ENCODE data around the gene MPZL2. TPM values are rescaled to one million over a fixed set of nuclear protein-coding genes. Genes with fewer than 3 reads are reported as not detected.

MPZL2 gene
- under 0.01 and 0.17 TPM in 2 replicates for total RNA-seq

DNA sequence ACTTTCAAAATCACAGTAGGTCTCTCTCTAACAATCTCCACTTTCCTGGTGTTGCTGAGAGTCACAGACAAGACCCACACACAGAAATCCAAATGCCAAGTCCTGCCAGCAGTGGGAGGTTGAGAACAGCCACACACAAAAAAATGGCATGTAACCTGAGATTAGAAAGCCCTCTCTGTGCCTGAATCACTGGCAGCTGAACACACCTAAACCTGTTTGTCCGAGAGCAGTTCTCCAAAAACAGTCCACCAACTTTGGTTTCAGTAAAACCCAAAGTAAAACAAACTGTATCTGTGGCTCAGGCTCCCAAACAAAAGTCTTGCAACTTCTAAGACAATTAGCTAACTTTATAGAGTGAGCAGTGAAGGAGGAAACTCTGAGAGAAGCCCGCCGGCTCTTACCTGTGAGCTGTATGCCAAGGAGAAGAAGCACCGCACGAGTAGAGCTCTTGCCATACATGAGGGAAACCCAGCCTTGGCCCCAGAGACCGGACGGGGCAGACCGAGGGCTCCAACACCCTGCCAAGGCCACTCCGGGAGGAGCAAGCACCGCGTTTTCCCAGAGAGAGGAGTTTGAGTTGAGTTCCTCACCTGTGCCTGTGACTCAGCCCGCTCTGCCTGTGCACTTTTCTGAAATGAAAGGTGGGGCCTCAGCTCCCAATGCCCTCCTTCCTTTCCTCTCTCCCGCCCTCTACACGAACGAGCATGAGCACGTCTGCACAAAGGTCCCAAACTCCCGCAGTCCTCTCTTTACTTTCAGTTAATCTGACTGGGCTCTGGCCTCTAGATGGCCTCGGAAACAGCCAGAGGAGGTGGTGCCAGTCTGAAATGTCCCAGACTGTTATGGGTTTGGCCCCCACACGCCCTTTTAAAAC, at the start of gene MPZL2:
MPZL2 (minus strand) TSS at position 603 of the 874 bp plus-strand sequence; CDS start at position 459, 144 bp downstream.

DNA sequence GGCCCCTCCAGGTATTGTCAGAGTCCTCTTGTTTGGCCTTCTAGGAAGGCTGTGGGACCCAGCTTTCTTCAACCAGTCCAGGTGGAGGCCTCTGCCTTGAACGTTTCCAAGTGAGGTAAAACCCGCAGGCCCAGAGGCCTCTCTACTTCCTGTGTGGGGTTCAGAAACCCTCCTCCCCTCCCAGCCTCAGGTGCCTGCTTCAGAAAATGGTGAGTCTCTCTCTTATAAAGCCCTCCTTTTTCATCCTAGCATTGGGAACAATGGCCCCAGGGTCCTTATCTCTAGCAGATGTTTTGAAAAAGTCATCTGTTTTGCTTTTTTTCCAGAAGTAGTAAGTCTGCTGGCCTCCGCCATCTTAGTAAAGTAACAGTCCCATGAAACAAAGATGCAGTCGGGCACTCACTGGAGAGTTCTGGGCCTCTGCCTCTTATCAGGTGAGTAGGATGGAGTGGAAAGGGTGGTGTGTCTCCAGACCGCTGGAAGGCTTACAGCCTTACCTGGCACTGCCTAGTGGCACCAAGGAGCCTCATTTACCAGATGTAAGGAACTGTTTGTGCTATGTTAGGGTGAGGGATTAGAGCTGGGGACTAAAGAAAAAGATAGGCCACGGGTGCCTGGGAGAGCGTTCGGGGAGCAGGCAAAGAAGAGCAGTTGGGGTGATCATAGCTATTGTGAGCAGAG, 40.6 kb upstream of the MPZL2 start, which contains the start of gene CD3E:
CD3E (plus strand) TSS at position 163 of the 681 bp plus-strand sequence; CDS start at position 386, 223 bp downstream.

DNA sequence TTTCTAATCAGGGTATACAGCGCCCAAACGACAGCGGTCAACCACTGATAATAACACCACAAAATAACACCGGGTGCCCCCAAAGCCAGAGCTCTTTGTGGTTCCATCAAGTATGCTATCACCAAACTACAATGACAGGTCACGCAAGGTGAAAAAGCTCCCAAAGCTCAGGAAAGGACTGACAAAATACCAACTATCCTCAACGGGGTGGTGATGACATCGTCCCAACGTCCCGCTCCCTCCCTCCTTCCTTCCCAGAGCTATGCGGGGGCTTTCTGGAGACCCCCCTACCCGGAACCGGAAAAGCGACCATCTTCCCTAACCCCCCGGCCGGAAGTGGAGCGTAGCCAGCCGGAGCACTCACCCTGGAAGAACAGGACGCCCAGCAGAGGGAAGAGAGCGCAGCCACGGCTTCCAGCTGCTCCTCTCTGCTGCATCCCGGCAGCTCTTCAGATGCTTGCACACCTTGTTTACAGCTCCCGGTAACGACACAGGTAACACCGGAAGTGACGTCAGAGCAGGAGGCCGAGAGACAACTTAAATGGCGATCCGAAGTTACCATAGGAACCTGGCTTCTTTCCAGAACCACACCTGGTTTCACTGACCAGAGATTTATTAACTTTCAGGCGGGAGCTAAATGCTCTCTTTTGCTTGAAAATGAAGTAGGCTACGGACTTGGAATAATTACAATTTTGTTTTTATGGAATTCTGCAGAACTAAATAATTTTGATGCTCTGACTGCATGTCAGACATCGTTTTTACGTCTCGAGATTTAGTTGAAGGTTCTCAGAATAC, 12.0 kb downstream of the MPZL2 start, which contains the start of gene MPZL3:
MPZL3 (minus strand) TSS at position 508 of the 795 bp plus-strand sequence; CDS start at position 437, 71 bp downstream.

DNA sequence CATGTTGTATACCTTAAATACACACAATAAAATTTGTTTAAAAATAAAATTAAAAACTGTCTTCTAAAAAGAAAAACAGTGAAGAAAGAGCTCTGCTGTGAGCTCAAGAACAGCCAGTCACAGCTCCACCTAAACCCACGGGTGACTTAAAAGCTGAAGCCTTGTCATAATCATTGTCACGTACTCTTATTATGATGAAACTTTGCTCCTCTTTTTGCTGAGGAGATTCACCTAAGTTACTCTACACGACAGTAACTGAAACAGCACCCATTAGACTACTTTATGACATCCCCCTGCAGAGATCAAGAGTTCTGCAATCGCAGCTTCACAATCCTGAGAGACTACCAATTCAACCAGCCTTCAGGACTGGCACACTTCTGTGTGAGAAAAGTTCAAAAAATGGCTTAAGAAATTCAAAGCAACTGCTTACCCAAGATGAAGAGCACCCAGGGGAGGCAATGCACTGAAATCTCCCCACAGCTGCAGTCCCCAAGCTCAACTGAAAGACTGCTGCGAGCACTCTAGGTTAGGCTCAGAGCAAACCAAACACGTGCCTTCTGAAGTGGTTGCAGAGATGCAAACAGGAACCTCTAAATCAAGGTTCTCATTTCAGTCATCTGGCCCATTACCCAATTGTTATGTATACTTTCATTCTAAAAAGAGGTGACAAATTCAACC, 39.4 kb downstream of the MPZL2 start, which contains the start of gene JAML:
JAML (minus strand) TSS at position 501 of the 678 bp plus-strand sequence. CDS start 10,145 bp downstream, outside the sequence.

Other genes starting within 250 kb of the MPZL2 start
- gene TMPRSS4, start 187.2 kb downstream of the MPZL2 start, total RNA-seq = 0.17 TPM in 1 of 2 replicates, not detected in the other
- gene SMIM35, start 177.3 kb downstream of the MPZL2 start, total RNA-seq = not detected in 2 replicates
- gene SCN4B, start 111.5 kb downstream of the MPZL2 start, total RNA-seq = under 0.01 and 0.43 TPM in 2 replicates
- gene SCN2B, start 87.7 kb downstream of the MPZL2 start, total RNA-seq = 0.16 and 0.43 TPM in 2 replicates
- not detected in 2 replicates for gene JAML, start 39.3 kb downstream of the MPZL2 start, total RNA-seq
- gene MPZL3, start 11.9 kb downstream of the MPZL2 start, total RNA-seq = 0.16 and 0.26 TPM in 2 replicates
- gene CD3E, start 40.4 kb upstream of the MPZL2 start, total RNA-seq = not detected in 2 replicates
- not detected in 2 replicates for gene CD3D, start 78.4 kb upstream of the MPZL2 start, total RNA-seq
- gene CD3G, start 80.0 kb upstream of the MPZL2 start, total RNA-seq = not detected in 2 replicates
- gene UBE4A, start 95.3 kb upstream of the MPZL2 start, total RNA-seq = 20.3 and 25.7 TPM in 2 replicates
- gene ATP5MG, start 137.3 kb upstream of the MPZL2 start, total RNA-seq = 135 and 157 TPM in 2 replicates
- 15.8 and 23.3 TPM in 2 replicates for gene KMT2A, start 172.2 kb upstream of the MPZL2 start, total RNA-seq

Data from bronchial smooth muscle cell (primary cell).